Hepatocyte (in vitro differentiated cells): Measurements from ENCODE around the gene PREX1.

ENCODE experiments used
- EZH2 ChIP-seq: fragments of 200-600 bp; sonication (generic); IDR thresholded peaks from 2 replicates; pipeline ENCODE4 v1.6.1; 2016; ENCODE audit warnings: antibody characterized with exemption, mild to moderate bottlenecking, borderline replicate concordance
- EZH2phosphoT487 ChIP-seq: fragments of 200-600 bp; sonication (generic); IDR thresholded peaks from one replicate; pipeline ENCODE4 v1.6.1; 2018; ENCODE audit warnings: antibody characterized with exemption, mild to moderate bottlenecking, low read depth, moderate library complexity; ENCODE audit not compliant: unreplicated experiment, severe bottlenecking
- TF ChIP-seq, protein P1 (sequence below): fragments of 200-600 bp; sonication (generic); IDR thresholded peaks from 2 replicates; pipeline ENCODE4 v1.5.1; 2016; ENCODE audit warnings: antibody characterized with exemption, mild to moderate bottlenecking; ENCODE audit not compliant: poor library complexity

DNA sequence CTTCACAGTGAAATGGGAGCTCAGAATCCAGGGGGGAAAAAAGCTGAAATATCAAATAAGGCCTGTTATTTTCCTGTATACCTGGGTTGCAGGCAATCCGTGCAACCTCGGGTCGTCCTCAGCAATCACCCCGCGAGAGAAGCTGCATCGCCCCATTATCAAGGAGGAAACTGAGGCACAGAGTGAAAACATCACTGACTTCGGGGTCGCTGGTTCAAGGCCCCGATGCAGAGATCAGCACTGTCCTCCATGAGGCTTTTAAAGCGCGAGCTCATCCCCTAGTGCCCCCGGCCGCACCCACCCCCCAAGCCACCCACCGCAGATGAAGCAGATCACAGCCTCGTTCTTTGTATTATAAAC, 203.9 kb downstream of the PREX1 start:
- no peak for TF ChIP-seq EZH2phosphoT487
- TF ChIP-seq, protein P1, sequence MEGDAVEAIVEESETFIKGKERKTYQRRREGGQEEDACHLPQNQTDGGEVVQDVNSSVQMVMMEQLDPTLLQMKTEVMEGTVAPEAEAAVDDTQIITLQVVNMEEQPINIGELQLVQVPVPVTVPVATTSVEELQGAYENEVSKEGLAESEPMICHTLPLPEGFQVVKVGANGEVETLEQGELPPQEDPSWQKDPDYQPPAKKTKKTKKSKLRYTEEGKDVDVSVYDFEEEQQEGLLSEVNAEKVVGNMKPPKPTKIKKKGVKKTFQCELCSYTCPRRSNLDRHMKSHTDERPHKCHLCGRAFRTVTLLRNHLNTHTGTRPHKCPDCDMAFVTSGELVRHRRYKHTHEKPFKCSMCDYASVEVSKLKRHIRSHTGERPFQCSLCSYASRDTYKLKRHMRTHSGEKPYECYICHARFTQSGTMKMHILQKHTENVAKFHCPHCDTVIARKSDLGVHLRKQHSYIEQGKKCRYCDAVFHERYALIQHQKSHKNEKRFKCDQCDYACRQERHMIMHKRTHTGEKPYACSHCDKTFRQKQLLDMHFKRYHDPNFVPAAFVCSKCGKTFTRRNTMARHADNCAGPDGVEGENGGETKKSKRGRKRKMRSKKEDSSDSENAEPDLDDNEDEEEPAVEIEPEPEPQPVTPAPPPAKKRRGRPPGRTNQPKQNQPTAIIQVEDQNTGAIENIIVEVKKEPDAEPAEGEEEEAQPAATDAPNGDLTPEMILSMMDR, result no peak
- no peak for TF ChIP-seq EZH2
